HG02759 (cell line): ENCODE data around the gene PNMA6E.
"Not testable (repeated sequence)": the region's sequence is repeated elsewhere in the genome, so short reads cannot be mapped to it uniquely, and the experiment has no call there.

Experiments used
- ATAC-seq: cut with Tn5 transposase; IDR thresholded peaks from one replicate; pipeline ENCODE4 v1.9.1; 2021; ENCODE audit warnings: mild to moderate bottlenecking, moderate library complexity; ENCODE audit not compliant: unreplicated experiment

Gene PNMA6E

GRCh38 chrX:153387987-153388721 is 13.0 kb downstream of the PNMA6E start:
- ATAC-seq, result no peak

DNA sequence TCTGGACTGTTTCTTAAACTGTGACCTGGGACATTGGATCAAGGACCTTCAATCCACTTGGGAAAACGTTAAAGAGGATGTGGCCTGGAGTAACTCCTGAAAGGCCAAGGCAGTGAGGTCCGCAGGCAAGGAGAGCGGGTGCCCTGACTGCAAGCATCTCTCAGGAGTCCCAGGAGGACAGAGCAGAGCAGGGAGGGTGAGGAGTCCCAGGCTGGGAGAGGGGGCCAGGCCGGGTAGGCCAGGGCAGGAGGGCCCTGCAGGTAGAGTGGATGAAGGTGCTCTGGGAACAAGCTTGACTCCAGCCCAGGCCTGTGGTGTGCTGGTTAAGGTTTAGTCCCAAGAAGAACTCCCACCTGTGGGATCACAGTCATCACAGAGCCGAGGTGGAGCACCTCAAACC is 13.8 kb downstream of the PNMA6E start:
- ATAC-seq, result no peak

DNA sequence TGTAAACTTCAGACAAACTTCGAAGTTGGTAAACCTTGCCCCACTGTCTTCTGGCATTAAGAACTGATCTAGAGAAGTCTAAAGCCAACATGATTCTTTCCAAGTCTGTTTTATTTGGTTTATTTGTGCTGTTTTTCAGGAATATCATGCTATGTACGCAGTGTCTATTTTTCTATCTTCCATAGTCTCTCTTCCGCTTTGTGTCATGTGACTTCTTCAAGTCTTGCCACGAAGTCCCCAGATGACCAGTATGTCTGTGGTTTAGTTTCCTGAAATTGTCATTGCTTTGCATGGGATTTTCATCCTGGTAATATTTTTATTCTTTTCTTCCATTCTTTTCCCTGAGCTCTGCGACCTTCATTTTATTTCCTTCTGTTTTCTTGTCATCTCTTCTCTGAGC is 15.1 kb downstream of the PNMA6E start:
- ATAC-seq, result no peak

DNA sequence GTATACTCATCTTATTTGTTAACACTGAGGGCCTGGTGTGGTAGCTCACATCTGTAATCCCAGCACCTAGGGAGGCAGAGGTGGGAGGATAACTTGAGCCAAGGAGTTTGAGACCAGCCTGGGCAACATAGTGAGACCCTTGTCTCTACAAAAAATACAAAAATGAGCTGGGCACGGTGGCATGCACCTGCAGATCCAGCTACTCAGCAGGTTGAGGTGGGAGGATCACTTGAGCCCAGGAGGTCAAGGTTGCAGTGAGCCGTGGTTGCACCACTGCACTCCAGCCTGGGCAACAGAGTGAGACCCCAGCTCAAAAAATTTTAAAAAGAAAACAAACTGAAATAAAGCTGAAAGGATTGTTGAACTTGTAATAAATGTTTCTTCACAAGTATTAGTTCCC is 16.2 kb downstream of the PNMA6E start:
- not testable (repeated sequence) for ATAC-seq

GRCh38 chrX:153384390-153384789 is 16.8 kb downstream of the PNMA6E start:
- ATAC-seq, result no peak

DNA sequence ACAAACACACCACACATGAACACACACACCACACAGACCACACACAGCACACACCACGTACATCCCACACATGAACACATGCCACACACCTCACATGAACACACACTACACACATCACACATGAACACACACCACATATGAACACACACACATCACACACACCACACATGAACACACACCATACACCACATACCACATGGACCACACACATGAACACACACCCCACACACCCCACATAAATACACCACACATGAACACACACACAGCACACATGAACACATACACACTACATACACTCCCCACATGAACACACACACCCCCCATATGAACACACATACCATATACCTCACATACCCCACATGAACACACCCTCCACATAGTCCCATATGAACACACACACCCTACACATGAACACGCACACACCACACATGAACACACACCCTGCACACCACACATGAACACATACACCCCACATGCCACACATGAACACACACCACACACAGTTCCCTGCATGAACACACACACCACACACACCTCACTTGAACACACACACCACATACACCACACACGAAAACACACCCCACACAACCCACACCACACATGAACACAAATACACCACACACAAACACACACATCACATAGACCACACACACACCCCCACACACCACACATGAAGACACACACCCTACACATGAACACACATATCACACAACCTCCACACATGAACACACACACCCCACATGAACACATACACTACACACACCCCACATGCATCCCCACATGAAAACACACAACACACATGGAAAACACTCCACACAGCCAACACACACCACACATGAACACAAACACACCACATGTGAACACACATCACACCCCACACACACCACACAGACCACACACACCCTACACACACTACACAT is 18.3 kb downstream of the PNMA6E start:
- ATAC-seq, result no peak

GRCh38 chrX:153381684-153382532 is 19.2 kb downstream of the PNMA6E start:
- ATAC-seq, result no peak

GRCh38 chrX:153380691-153381090 is 20.5 kb downstream of the PNMA6E start:
- ATAC-seq, result no peak

DNA sequence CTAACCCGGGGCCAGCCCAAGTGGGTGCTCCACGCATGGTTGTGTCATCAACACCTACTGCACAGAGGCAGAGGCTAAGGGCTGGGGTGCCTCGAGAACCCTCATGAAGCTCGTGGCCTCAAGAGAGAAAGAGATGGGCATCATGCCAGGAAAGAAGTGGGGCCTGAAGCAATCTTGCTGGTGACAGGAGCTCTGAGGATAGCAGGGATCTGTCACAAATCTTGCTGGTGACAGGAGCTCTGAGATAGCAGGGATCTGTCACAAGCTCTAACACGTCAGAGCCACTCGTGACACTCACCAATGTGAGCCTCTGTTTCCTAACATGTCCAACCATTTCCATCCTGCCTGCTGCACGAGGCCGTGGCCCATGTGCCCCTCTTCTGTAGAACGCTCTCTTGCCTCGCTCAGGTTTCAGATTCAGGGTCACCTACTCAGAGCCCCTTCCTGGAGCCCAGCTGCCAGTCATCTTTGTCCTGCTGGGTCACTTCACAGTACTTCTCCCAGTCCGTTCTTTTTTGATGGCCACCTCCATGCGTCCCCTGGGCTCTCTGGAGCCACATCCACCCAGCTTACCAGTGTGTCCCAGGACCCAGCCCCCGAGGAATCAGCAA is 21.1 kb downstream of the PNMA6E start:
- ATAC-seq, result no peak

DNA sequence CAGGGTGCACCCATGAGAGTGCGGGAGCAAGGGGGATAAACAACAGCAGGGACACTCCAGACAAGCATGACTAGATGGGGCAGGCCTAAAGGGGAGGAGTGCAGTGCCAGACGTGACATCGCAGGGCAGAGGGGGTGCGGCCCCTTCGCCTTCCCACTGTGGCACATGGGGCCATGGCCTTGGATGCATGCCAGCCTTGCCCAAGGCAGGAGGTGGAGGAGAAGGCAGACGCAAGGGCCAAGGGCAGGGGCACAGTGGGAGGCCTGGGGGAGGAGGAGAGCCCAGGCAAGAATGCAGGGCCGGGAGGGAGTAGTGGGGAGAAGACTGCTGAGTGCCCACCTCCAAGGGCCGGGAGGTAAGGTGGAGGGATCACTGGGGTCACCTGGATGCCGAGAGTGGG is 21.6 kb downstream of the PNMA6E start:
- no peak for ATAC-seq

GRCh38 chrX:153378607-153379006 is 22.5 kb downstream of the PNMA6E start:
- no peak for ATAC-seq

DNA sequence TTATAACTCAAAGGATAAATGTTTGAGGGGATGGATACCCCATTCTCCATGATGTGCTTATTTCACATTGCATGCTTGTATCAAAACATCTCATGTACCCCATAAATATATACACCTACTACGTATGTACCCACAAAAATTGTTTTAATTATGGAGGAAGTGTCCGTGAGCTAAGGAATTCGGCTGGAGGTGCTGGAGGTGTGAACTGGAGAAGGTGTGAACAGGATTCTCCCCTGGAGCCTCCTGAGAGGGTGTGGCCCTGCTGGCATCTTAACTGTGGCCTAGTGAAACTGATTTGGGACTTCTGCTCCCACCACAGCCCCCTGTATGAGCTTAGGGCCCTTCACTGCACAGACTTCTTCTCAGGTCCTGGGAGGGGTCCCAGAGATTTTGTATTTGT is 23.4 kb downstream of the PNMA6E start:
- ATAC-seq, result no peak

- no peak for ATAC-seq
Measured at GRCh38 chrX:153375571-153375970, 25.6 kb downstream of the PNMA6E start.

GRCh38 chrX:153374426-153374825 is 26.7 kb downstream of the PNMA6E start:
- ATAC-seq, result no peak

DNA sequence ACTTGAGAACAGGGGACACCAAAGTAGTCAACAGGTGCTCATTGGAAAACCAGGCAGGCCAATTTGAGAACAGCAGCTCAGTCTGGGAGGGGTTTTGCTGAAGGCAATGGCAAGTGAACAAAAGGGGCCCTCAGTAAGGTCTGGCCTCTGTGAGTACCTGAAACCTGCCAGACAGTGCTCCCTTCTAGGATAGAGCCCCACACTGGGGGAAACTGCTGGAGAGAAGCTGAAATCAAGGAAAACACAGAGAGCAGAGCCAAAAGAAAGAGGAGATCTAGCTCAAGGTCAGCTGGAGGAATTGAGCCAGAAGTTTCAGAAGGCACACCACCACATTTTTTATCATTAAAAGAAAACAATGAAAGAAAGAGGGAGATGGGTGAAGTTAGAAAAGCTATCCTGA is 28.2 kb downstream of the PNMA6E start:
- no peak for ATAC-seq

GRCh38 chrX:153371256-153371655 is 29.9 kb downstream of the PNMA6E start:
- ATAC-seq, result no peak

DNA sequence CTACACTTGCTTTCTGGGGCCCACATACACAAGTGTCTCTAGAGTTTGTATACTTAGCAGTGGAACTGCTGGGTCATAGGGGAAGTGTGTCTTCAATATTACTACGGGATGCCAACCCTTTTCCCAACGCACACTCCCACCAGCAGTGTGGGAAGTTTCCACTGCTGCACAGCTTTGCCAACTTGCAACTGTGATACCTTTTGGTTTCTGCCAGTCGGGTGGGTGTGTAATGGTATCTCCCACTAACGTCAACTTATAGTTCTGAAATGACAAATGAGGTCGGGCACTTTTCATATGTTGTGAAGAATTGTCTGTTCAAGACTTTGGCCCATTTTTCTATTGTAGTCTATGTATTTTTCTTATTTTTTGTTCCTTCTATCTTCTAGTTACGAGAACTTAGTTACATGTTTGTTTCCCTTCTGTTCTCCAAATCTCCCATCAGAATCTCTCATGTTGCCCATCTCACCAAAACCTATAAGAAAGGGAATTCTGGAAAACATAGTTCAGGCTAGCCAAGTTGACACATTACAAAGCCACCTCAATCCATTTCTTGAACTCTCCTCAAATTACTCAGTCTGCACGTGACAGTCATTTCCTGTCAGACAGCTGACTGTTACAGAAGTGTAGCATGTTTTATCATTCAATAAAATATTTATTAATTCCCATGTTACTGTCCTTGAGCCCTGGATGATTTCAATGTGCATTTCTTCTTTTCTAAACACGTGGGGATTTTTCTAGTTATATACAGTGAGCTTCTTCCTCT is 30.7 kb downstream of the PNMA6E start:
- no peak for ATAC-seq

GRCh38 chrX:153366878-153367538 is 34.1 kb downstream of the PNMA6E start:
- no peak for ATAC-seq

DNA sequence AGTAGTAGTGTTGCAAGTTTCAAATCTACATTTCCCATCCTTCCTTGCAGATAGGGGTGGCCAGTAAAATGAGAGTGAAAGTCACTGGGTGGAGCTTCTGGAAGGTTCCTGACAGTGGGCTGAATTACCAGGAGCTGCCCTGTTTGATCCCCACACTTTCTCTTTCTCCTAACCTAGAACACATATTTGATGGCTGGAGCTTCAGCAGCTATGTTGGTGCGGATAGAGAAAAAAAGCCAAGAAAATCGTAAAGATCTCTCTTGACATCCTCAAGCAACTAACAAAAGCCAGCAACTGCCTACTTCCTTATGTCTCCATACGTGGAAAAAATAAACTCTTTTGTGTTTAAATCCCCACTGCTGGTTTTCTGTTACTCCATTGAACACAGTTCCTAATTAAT is 35.0 kb downstream of the PNMA6E start:
- ATAC-seq, result no peak

DNA sequence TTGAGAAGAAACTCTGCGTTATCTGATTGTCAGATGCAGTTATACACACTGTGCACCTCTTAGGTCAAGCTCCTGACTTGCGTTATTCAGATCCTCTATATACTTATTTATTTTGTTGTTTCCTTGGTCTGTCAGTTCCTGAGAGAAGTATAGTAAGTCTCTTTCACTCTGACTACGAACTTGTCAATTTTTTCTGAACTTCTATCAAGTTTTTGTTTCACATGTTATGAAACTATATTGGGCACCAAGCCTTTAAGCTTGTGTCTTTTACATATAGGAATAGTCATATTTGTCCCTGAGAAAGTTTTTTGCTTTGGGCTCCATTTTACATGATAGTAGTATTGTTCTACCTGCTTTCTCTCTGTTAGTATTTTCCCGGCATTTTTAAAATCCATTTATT is 35.5 kb downstream of the PNMA6E start:
- no peak for ATAC-seq
